H1 (cell line): Measurements from ENCODE around the gene OSBPL3. TPM values are rescaled to one million over a fixed set of nuclear protein-coding genes. Genes with fewer than 3 reads are reported as not detected.

Experiments used
- BRCA1 ChIP-seq: IDR thresholded peaks from 2 replicates; pipeline ENCODE4 v1.6.1; 2012; ENCODE audit warnings: low read depth, low read length, improper control_type of control experiment
- CBX5 ChIP-seq: fragments of 300-800, 300-1000 bp; sonication (generic); IDR thresholded peaks from 2 replicates; pipeline ENCODE4 v1.7.1; 2016; ENCODE audit warnings: antibody characterized with exemption, low read length, low read depth
- CBX8 ChIP-seq: fragments of 300-800, 300-1000 bp; sonication (generic); IDR thresholded peaks from 2 replicates; pipeline ENCODE4 v1.7.1; 2016; ENCODE audit warnings: low read depth, low read length, borderline replicate concordance
- EP300 ChIP-seq, 2 experiments: IDR thresholded peaks; 1 replicate in 1 of 2; 2 replicates in 1 of 2; pipeline ENCODE4 v1.6.1; 2011 to 2012; ENCODE audit warnings: low read depth in 2 of 2, low read length in 2 of 2, mild to moderate bottlenecking in 2 of 2, borderline replicate concordance in 1 of 2, inconsistent platforms in 1 of 2, moderate library complexity in 1 of 2
- FOSL1 ChIP-seq: IDR thresholded peaks from 2 replicates; pipeline ENCODE4 v1.6.1; 2011; ENCODE audit warnings: mild to moderate bottlenecking, low read depth, low read length, moderate library complexity; ENCODE audit not compliant: insufficient read depth
- GTF2F1 ChIP-seq: IDR thresholded peaks from 2 replicates; pipeline ENCODE4 v1.6.1; 2012; ENCODE audit warnings: low read depth, low read length, improper control_type of control experiment, borderline replicate concordance
- HDAC2 ChIP-seq, 2 experiments: fragments of 300-600 bp in 1 of 2; sonication (generic) in 1 of 2; IDR thresholded peaks; 2 replicates each; pipeline ENCODE4 v1.6.1; 2011 to 2012; ENCODE audit warnings: low read depth in 2 of 2, low read length in 2 of 2, mild to moderate bottlenecking in 2 of 2, moderate library complexity in 2 of 2, borderline replicate concordance in 1 of 2, inconsistent platforms in 1 of 2
- JUND ChIP-seq: IDR thresholded peaks from 2 replicates; pipeline ENCODE4 v1.6.1; 2011; ENCODE audit warnings: mild to moderate bottlenecking, improper control_type of control experiment, low read length
- KDM1A ChIP-seq: fragments of 200-600, 300-600 bp; sonication (generic); IDR thresholded peaks from 2 replicates; pipeline ENCODE4 v1.7.1; 2016; ENCODE audit warnings: mild to moderate bottlenecking, low read length, borderline replicate concordance
- RBBP5 ChIP-seq: IDR thresholded peaks from 2 replicates; pipeline ENCODE4 v1.7.1; 2012; ENCODE audit warnings: low read depth, mild to moderate bottlenecking, inconsistent platforms, low read length, moderate library complexity, borderline replicate concordance
- RFX5 ChIP-seq: IDR thresholded peaks from 2 replicates; pipeline ENCODE4 v1.6.1; 2011; ENCODE audit warnings: low read depth, low read length, improper control_type of control experiment, borderline replicate concordance
- SUZ12 ChIP-seq: fragments of 200-600 bp; sonication (generic); IDR thresholded peaks from 2 replicates; pipeline ENCODE4 v1.6.1; 2012; ENCODE audit warnings: mild to moderate bottlenecking, inconsistent platforms, low read length, moderate library complexity, mixed read lengths
- TBP ChIP-seq: IDR thresholded peaks from 2 replicates; pipeline ENCODE4 v1.6.1; 2011; ENCODE audit warnings: low read depth, low read length, improper control_type of control experiment
- USF2 ChIP-seq: IDR thresholded peaks from 2 replicates; pipeline ENCODE4 v1.6.1; 2011; ENCODE audit warnings: low read length, improper control_type of control experiment
- YY1 ChIP-seq: IDR thresholded peaks from 2 replicates; pipeline ENCODE4 v1.6.1; 2011; ENCODE audit warnings: low read depth, mild to moderate bottlenecking, low read length
- polyA plus RNA-seq, 7 experiments: library from polyadenylated mRNA; depleted of rRNA in 3 of 7; stranded (reverse) in 5 of 7; unstranded in 2 of 7; fragments of >200 nt in 5 of 7; fragments of 200-250 nt in 2 of 7; gene quantifications; 1 replicate in 5 of 7; 2 replicates in 1 of 7; 4 replicates in 1 of 7; pipeline versions ENCODE4 v1.2.1 to v1.2.3, GENCODE V29; 2011 to 2013; ENCODE audit warnings: missing spikeins in 2 of 7, mixed read lengths in 2 of 7
- total RNA-seq: library from RNA; stranded (reverse); fragmentation: NEBNext Ultra II Directional; extraction: Animal tissue kit (Norgen Biotek cat#: 25700); gene quantifications from 2 replicates; pipeline ENCODE4 v1.2.1, GENCODE V29; 2021
- TF ChIP-seq, protein P1 (sequence below): IDR thresholded peaks from 2 replicates; pipeline ENCODE4 v1.6.1; 2011; ENCODE audit warnings: low read depth, mild to moderate bottlenecking, low read length; ENCODE audit not compliant: insufficient read depth
- TF ChIP-seq, protein P2 (sequence below): IDR thresholded peaks from 2 replicates; pipeline ENCODE4 v1.6.1; 2012; ENCODE audit warnings: inconsistent platforms

OSBPL3 gene
- total and polyA plus RNA-seq, 2 of the 8 experiments (the other 6 are each of a cell fraction or from before 2014, with no cell fraction given): 2.8 to 13.9 TPM

DNA sequence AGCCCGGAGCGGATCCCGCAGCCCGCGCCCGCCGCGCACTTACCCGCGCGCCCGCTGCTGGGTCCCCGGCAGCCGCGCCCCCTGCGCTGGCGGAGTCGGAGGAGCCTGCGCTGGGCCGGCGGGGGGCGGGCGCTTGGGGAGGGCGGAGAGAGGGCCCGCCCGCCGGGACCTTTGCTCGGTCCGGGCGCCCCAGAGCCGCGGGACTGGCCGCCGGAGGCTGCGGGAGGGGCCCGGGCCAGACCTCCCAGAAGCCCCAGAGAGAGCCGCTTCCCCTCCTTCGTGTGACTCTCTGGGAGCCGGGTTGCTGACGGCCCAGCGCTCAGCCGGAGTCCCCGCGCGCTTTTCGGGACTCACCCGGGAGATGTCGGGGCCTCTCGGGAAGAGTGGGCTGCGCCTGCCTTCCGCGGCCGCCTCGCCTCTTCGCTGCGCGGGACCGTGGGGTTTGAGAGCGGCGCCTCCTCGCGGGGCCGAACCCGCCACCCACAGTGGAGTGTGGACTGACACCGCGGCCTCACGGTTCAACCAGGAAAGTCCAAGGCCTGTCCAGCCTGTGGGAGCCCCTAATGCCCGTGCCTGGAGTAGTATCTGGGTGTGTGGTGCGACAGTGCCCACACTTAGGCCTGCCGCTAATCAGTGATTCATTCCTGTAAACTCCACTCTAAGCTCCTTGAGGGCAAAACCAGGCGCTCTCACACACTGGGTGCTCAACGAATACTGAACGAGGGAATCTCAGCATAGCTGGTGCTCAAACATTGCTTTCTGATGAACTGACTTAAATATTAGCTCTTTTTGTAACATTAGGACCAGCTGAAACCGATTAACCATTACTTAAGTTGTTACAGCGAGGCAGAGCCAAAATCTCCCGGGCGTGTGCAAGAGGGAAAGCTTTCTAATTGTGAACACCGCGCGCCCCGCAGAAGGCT, 222.4 kb downstream of the OSBPL3 start, which contains the start of gene GSDME (continued):
- TF ChIP-seq CBX8 (no peak), GTF2F1 (no peak), USF2 (no peak), BRCA1 (no peak), RFX5 (no peak), CBX5 (no peak), YY1 (no peak), FOSL1 (no peak), EP300 (IDR thresholded peaks at IDR 0.05; ENCODE audit: borderline replicate concordance in 1 of 2, low read depth in 2 of 2, low read length in 2 of 2) (no peak), KDM1A (no peak), RBBP5 (0 out of 2 replicates have a peak, but pooled peaks have one; percentile 12), SUZ12 (peak; percentile 61; the same call in 1 of the 2 replicates), TBP (no peak), HDAC2 (IDR thresholded peaks at IDR 0.05; ENCODE audit: borderline replicate concordance in 1 of 2, low read depth in 2 of 2, low read length in 2 of 2) (no peak), JUND (no peak)
- TF ChIP-seq, protein P1, sequence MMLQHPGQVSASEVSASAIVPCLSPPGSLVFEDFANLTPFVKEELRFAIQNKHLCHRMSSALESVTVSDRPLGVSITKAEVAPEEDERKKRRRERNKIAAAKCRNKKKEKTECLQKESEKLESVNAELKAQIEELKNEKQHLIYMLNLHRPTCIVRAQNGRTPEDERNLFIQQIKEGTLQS: no peak
- TF ChIP-seq, protein P2, sequence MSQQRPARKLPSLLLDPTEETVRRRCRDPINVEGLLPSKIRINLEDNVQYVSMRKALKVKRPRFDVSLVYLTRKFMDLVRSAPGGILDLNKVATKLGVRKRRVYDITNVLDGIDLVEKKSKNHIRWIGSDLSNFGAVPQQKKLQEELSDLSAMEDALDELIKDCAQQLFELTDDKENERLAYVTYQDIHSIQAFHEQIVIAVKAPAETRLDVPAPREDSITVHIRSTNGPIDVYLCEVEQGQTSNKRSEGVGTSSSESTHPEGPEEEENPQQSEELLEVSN: no peak
